HepG2 (cell line): Measurements from ENCODE around the gene ENSA. TPM values are rescaled to one million over a fixed set of nuclear protein-coding genes. Genes with fewer than 3 reads are reported as not detected.

Source experiments
- ATAC-seq: fragments of 200-7000 bp; cut with Tn5 transposase; 3 replicates; pipeline ENCODE4 v1.9.1; 2020; ENCODE audit warnings: mild to moderate bottlenecking, moderate library complexity
- BruUV-seq: library from RNA; stranded (reverse); fragments of 400-500 nt; replicated peaks from 2 replicates; lab custom pipeline; 2021; lab: Mats Ljungman, UMichigan
- CTCF ChIA-PET: fragments of 300-600 bp; formaldehyde crosslinking; extraction: SDS; loops from one replicate; lab custom pipeline; 2021; ENCODE audit warnings: low total read pairs, inconsistent platforms, low intra/inter-chr PET ratio; lab: Yijun Ruan, JAX
- POLR2A ChIA-PET: fragments of 350-600 bp; sonication (Branson Sonifier 250); formaldehyde crosslinking; loops from one replicate; lab custom pipeline; 2020; ENCODE audit warnings: antibody characterized with exemption, inconsistent platforms; lab: Yijun Ruan, JAX
- DNase-seq: peaks from one replicate; pipeline ENCODE4 v3.0.0-alpha.2; 2015; ENCODE audit warnings: low spot score
- FAIRE-seq: peaks from 3 replicates; lab custom pipeline; 2011; peaks lifted over from hg19 to GRCh38; lab: Jason Lieb, UNC
- H2AFZ ChIP-seq: one replicate; pipeline ENCODE4 v1.6.1; 2011; ENCODE audit warnings: low read length, inconsistent platforms
- H3K27ac ChIP-seq: fragments of 300-600 bp; 3 replicates; pipeline ENCODE4 v1.8.0; 2011; ENCODE audit warnings: mixed run types, mild to moderate bottlenecking, mixed read lengths, low read length, inconsistent platforms; ENCODE audit not compliant: insufficient read depth; ENCODE audit errors: extremely low read length
- H3K27me3 ChIP-seq, 2 experiments: fragments of 200-600 bp in 1 of 2; 2 replicates in 1 of 2; 3 replicates in 1 of 2; pipeline versions ENCODE4 v1.6.0 to v1.8.0; 2011; ENCODE audit warnings: low read length in 2 of 2, mild to moderate bottlenecking in 2 of 2, moderate library complexity in 2 of 2, inconsistent platforms in 1 of 2; ENCODE audit not compliant: insufficient read depth in 2 of 2, control insufficient read depth in 1 of 2
- H3K36me3 ChIP-seq, 2 experiments: fragments of 200-600 bp in 1 of 2; replicated peaks in 1 of 2; 2 replicates in 1 of 2; 3 replicates in 1 of 2; pipeline versions ENCODE4 v1.5.1 to v1.8.0; 2011; ENCODE audit warnings: low read length in 2 of 2, inconsistent platforms in 1 of 2; ENCODE audit not compliant: insufficient read depth in 2 of 2, control insufficient read depth in 1 of 2
- H3K4me1 ChIP-seq: 2 replicates; pipeline ENCODE4 v1.5.1; 2012; ENCODE audit warnings: low read length, inconsistent platforms; ENCODE audit not compliant: insufficient read depth
- H3K4me2 ChIP-seq: 2 replicates; pipeline ENCODE4 v1.6.0; 2011; ENCODE audit warnings: low read depth, low read length, inconsistent platforms
- H3K4me3 ChIP-seq, 3 experiments: fragments of 200-600 bp in 1 of 3; sonication (generic), shearing (Covaris generic) in 1 of 3; replicated peaks in 1 of 3; 2 replicates each; pipeline ENCODE4 v1.5.1; 2011 to 2016; ENCODE audit warnings: low read length in 3 of 3, inconsistent platforms in 2 of 3, low read depth in 2 of 3, mild to moderate bottlenecking in 2 of 3, control low read depth in 1 of 3, mixed read lengths in 1 of 3; ENCODE audit not compliant: insufficient read depth in 1 of 3
- H3K79me2 ChIP-seq: one replicate; pipeline ENCODE4 v1.6.1; 2011; ENCODE audit warnings: low read length, inconsistent platforms; ENCODE audit not compliant: insufficient read depth
- H3K9ac ChIP-seq: 2 replicates; pipeline ENCODE4 v1.6.0; 2011; ENCODE audit warnings: mild to moderate bottlenecking, low read depth, low read length, inconsistent platforms; ENCODE audit not compliant: insufficient read depth
- H3K9me3 ChIP-seq: 2 replicates; pipeline ENCODE4 v1.5.1; 2012; ENCODE audit warnings: mild to moderate bottlenecking, low read length
- H4K20me1 ChIP-seq: 2 replicates; pipeline ENCODE4 v1.6.0; 2011; ENCODE audit warnings: inconsistent platforms, mild to moderate bottlenecking, low read length, moderate library complexity; ENCODE audit not compliant: insufficient read depth
- CEBPG ChIP-seq: IDR thresholded peaks from 2 replicates; pipeline ENCODE4 v1.6.1; 2016
- CTCF ChIP-seq: sonication (generic); formaldehyde crosslinking; IDR thresholded peaks from 2 replicates; pipeline ENCODE4 v1.5.0; 2020; ENCODE audit warnings: mild to moderate bottlenecking, missing genetic modification reagents, moderate library complexity
- GATAD2A ChIP-seq: IDR thresholded peaks from 2 replicates; pipeline ENCODE4 v1.6.1; 2016
- GTF3A ChIP-seq: sonication (generic); formaldehyde crosslinking; conservative IDR thresholded peaks from 2 replicates; pipeline ENCODE4 v1.4.0; 2020; ENCODE audit warnings: mild to moderate bottlenecking, missing genetic modification reagents
- HCFC1 ChIP-seq: fragments of 150-350 bp; IDR thresholded peaks from 2 replicates; pipeline ENCODE4 v1.6.1; 2014; ENCODE audit warnings: low read depth, low read length
- KLF13 ChIP-seq: sonication (generic); formaldehyde crosslinking; IDR thresholded peaks from 2 replicates; pipeline ENCODE4 v1.4.0; 2020; ENCODE audit warnings: mild to moderate bottlenecking, missing genetic modification reagents
- MED1 ChIP-seq: sonication (generic); formaldehyde crosslinking; IDR thresholded peaks from 2 replicates; pipeline ENCODE4 v1.4.0; 2020; ENCODE audit warnings: missing genetic modification reagents
- POGZ ChIP-seq: sonication (generic); formaldehyde crosslinking; IDR thresholded peaks from 2 replicates; pipeline ENCODE4 v1.4.0; 2020; ENCODE audit warnings: mild to moderate bottlenecking, missing genetic modification reagents
- POLR2G ChIP-seq: fragments of 200-400 bp; formaldehyde crosslinking; IDR thresholded peaks from 2 replicates; pipeline ENCODE4 v1.6.1; 2018; ENCODE audit warnings: mild to moderate bottlenecking, low read depth, low read length, moderate library complexity
- RAD21 ChIP-seq: fragments of 450-650 bp; formaldehyde crosslinking; IDR thresholded peaks from 2 replicates; pipeline ENCODE4 v1.5.0; 2020; ENCODE audit warnings: mild to moderate bottlenecking
- RBFOX2 ChIP-seq: fragments of 200-400 bp; formaldehyde crosslinking; IDR thresholded peaks from 2 replicates; pipeline ENCODE4 v1.6.1; 2017; ENCODE audit warnings: low read depth, mild to moderate bottlenecking, low read length
- SAP130 ChIP-seq: IDR thresholded peaks from 2 replicates; pipeline ENCODE4 v1.6.1; 2016; ENCODE audit warnings: low read depth
- SMC3 ChIP-seq: IDR thresholded peaks from 2 replicates; pipeline ENCODE4 v1.6.1; 2011; ENCODE audit warnings: low read length, improper control_type of control experiment
- STAG1 ChIP-seq: sonication (generic); formaldehyde crosslinking; IDR thresholded peaks from 2 replicates; pipeline ENCODE4 v1.4.0; 2020; ENCODE audit warnings: missing genetic modification reagents
- TCF7L2 ChIP-seq: IDR thresholded peaks from 2 replicates; pipeline ENCODE4 v1.6.1; 2011; ENCODE audit warnings: mild to moderate bottlenecking, low read depth, low read length, moderate library complexity
- ZNF274 ChIP-seq: sonication (generic); formaldehyde crosslinking; IDR thresholded peaks from 2 replicates; pipeline ENCODE4 v1.5.1; 2020; ENCODE audit warnings: mild to moderate bottlenecking, missing genetic modification reagents
- ZXDC ChIP-seq: sonication (generic); formaldehyde crosslinking; IDR thresholded peaks from 2 replicates; pipeline ENCODE4 v1.5.0; 2020; ENCODE audit warnings: mild to moderate bottlenecking, missing genetic modification reagents
- whole genome bisulfite sequencing: methylation state at CpG from one replicate; pipeline ENCODE4 v1.1.6; 2017; ENCODE audit warnings: low lambda C conversion rate; 5-methylcytosine and 5-hydroxymethylcytosine counted together
- in situ Hi-C: cut with HindIII; loops from 2 replicates; pipeline ENCODE4 v1.10.0; 2017; ENCODE audit warnings: low pct_unique_long_range_greater_than_20kb; ENCODE audit not compliant: extremely low pct_ligation_motif_present
- intact Hi-C: fragments of 100-400 bp; cut with micrococcal nuclease; formaldehyde crosslinking; loops from one replicate; pipeline ENCODE4 v1.10.0; 2022; ENCODE audit not compliant: unreplicated experiment
- polyA plus RNA-seq, 8 experiments: library from polyadenylated mRNA; depleted of rRNA in 3 of 8; stranded (reverse) in 7 of 8; unstranded in 1 of 8; fragments of >200 nt; fragmentation: Illumina TruSeq in 4 of 8; extraction: Trizol in 4 of 8; gene quantifications; 2 replicates each; pipeline versions ENCODE4 v1.2.1 to v1.2.3, GENCODE V29; 2011 to 2016; ENCODE audit warnings: low read depth in 4 of 8, missing spikeins in 1 of 8, mixed read lengths in 1 of 8; ENCODE audit not compliant: insufficient read depth in 1 of 8
- total RNA-seq, 5 experiments: library from RNA; depleted of rRNA; stranded (reverse); fragments of >200 nt; fragmentation: Illumina TruSeq; extraction: Trizol; gene quantifications; 2 replicates each; pipeline ENCODE4 v1.2.3, GENCODE V29; 2016; ENCODE audit warnings: low read depth in 1 of 5
- TF ChIP-seq, protein P1 (sequence below): sonication (generic); formaldehyde crosslinking; IDR thresholded peaks from 2 replicates; pipeline ENCODE4 v1.5.1; 2020; ENCODE audit warnings: missing genetic modification reagents, mild to moderate bottlenecking, borderline replicate concordance

The ENSA gene
- total and polyA plus RNA-seq, 2 of the 13 experiments (the other 11 are each of a cell fraction or from before 2014, with no cell fraction given) = 54.5 to 111 TPM

DNA sequence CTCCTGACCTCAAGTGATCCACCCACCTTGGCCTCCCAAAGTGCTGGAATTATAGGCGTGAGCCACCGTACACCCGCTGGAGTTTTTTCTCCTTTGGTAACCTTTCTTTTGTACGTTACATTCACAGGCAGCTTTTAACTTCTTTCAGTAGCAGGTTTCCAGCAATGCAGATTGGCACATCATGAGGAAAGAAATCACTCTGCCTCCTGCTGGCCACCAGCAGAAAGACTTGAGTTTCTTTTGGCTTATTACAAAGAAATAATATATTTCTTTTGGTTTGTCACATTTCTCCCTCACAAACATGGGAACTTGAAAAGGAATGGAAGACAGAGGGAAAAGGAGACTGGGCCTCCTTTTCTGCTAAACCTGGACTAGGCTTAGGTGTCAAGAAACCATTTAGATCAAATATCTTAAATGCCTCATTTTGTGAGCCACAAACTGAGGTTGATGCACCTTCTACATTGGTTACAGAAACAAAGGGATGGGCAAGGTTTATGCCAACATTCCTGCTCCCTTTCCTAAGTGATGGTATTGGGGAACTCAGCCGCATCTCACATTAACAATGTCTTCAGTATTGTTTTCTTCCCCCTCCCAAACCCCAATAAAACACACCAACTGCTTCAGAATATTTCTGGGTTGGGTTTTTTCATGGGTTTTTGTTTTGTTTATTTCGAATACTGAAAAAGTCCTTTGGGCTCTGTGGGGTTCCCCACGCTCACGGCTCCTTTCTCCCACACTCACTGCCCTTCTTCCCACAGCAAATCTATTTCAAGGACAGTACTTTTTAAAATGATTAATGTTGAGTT, 7.7 kb downstream of the ENSA start:
- CTCF ChIA-PET = interaction anchor here (1.1 to 2.1 kb wide), 3 partner anchors 42 to 157 kb away, joined by 4 to 15 read pairs (median 5); partner anchors contain the start of gene MCL1
- TF ChIP-seq, protein P1, sequence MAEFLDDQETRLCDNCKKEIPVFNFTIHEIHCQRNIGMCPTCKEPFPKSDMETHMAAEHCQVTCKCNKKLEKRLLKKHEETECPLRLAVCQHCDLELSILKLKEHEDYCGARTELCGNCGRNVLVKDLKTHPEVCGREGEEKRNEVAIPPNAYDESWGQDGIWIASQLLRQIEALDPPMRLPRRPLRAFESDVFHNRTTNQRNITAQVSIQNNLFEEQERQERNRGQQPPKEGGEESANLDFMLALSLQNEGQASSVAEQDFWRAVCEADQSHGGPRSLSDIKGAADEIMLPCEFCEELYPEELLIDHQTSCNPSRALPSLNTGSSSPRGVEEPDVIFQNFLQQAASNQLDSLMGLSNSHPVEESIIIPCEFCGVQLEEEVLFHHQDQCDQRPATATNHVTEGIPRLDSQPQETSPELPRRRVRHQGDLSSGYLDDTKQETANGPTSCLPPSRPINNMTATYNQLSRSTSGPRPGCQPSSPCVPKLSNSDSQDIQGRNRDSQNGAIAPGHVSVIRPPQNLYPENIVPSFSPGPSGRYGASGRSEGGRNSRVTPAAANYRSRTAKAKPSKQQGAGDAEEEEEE = no peak
- peak; percentile 67 for TF ChIP-seq STAG1
- peak; percentile 43; the same call in 1 of the 2 replicates for TF ChIP-seq SAP130
- TF ChIP-seq ZNF274 = no peak
- no peak for TF ChIP-seq KLF13 (CRISPR knock-in tag)
- TF ChIP-seq CEBPG (CRISPR knock-in tag) = peak; percentile 71
- 0 out of 2 replicates have a peak, but pooled peaks have one; percentile 12 for TF ChIP-seq RBFOX2
- no peak for TF ChIP-seq TCF7L2
- TF ChIP-seq SMC3 = peak; percentile 85
- TF ChIP-seq ZXDC (CRISPR knock-in tag) = no peak
- TF ChIP-seq GTF3A (CRISPR knock-in tag) = no peak
- peak; percentile 24; the same call in 1 of the 2 replicates for TF ChIP-seq GATAD2A (CRISPR knock-in tag)
- peak; percentile 65 for TF ChIP-seq RAD21
- no peak for TF ChIP-seq POGZ
- no peak for TF ChIP-seq POLR2G
- TF ChIP-seq MED1 (CRISPR knock-in tag) = peak; percentile 29; the same call in 1 of the 2 replicates
- TF ChIP-seq CTCF (CRISPR knock-in tag) = peak; percentile 68
- TF ChIP-seq HCFC1 = no peak

More for the DNA sequence above, 7.7 kb downstream of the ENSA start:
- no peak overlapping the region for H3K27ac ChIP-seq
- H3K9ac ChIP-seq = no peak overlapping the region; the same call in 1 of the 2 replicates
- ATAC-seq = no peak
- no peak overlapping the region for H3K4me2 ChIP-seq
- no peaks in the 10 kb centered on the region for H4K20me1 ChIP-seq
- intact Hi-C loops = loop anchor here (1.0 to 10.0 kb wide), 5 partner anchors 43 to 193 kb away; partner anchors contain the start of genes GOLPH3L and MCL1
- H3K36me3 ChIP-seq = peaks cover 15 to 50% of the 10 kb centered on the region in 2 experiments
- H3K4me1 ChIP-seq = peaks cover 38% of the 10 kb centered on the region
- peak; percentile 48 for DNase-seq
- H3K4me3 ChIP-seq = no peak overlapping the region
- WGBS = 95% methylated on average over 8 of the region's 8 CpGs
- no peak overlapping the region for H2AFZ ChIP-seq
- in situ Hi-C loops = no loop called here
- BruUV-seq = TSS peak; percentile 24
- FAIRE-seq = no peak
- H3K79me2 ChIP-seq = peaks cover 7% of the 10 kb centered on the region
- no peaks in the 10 kb centered on the region for H3K9me3 ChIP-seq
- no peaks in the 10 kb centered on the region for H3K27me3 ChIP-seq
- POLR2A ChIA-PET = interaction anchor here (0.8 to 4.5 kb wide), 10 partner anchors 17 to 61 kb away, joined by 3 to 40 read pairs (median 4); partner anchors contain the start of gene MCL1
